SK-N-SH treated with all-trans-retinoic acid at 6 μM for 48 hours (cell line): ENCODE data around the gene DPP6.
A peak's percentile ranks its signal among the peaks of the same experiment; 100 is the strongest.
"Not testable (repeated sequence)": the region's sequence is repeated elsewhere in the genome, so short reads cannot be mapped to it uniquely, and the experiment has no call there.

ENCODE experiments used
- ATAC-seq: fragments of 200-7000 bp; cut with Tn5 transposase; 3 replicates; pipeline ENCODE4 v1.9.1; 2020; ENCODE audit warnings: mild to moderate bottlenecking, moderate library complexity
- BACH2 ChIP-seq: fragments of 250-450 bp; sonication (Bioruptor Pico); IDR thresholded peaks from 2 replicates; pipeline ENCODE4 v1.9.0; 2021; ENCODE audit warnings: mild to moderate bottlenecking, borderline replicate concordance
- CSDC2 ChIP-seq: fragments of 250-450 bp; sonication (Bioruptor Pico); IDR thresholded peaks from 2 replicates; pipeline ENCODE4 v1.5.0; 2020; ENCODE audit warnings: mild to moderate bottlenecking, moderate library complexity
- ESRRG ChIP-seq: fragments of 250-450 bp; sonication (Bioruptor Pico); IDR thresholded peaks from 2 replicates; pipeline ENCODE4 v1.6.1; 2021; ENCODE audit warnings: mild to moderate bottlenecking
- ISL1 ChIP-seq: fragments of 250-450 bp; sonication (Bioruptor Pico); IDR thresholded peaks from 2 replicates; pipeline ENCODE4 v2.1.2; 2022; ENCODE audit warnings: mild to moderate bottlenecking, moderate library complexity
- OSR1 ChIP-seq: fragments of 250-450 bp; sonication (Bioruptor Pico); IDR thresholded peaks from 2 replicates; pipeline ENCODE4 v1.8.0; 2022; ENCODE audit warnings: moderate library complexity, mild to moderate bottlenecking, inconsistent platforms
- SNAI2 ChIP-seq: fragments of 250-450 bp; sonication (Bioruptor Pico); IDR thresholded peaks from 2 replicates; pipeline ENCODE4 v1.5.0; 2020; ENCODE audit warnings: mild to moderate bottlenecking, moderate library complexity
- TCF4 ChIP-seq: fragments of 250-450 bp; sonication (Bioruptor Pico); IDR thresholded peaks from 2 replicates; pipeline ENCODE4 v1.8.0; 2021; ENCODE audit warnings: mild to moderate bottlenecking, moderate library complexity, borderline replicate concordance
- ZC3H10 ChIP-seq: fragments of 250-450 bp; sonication (Bioruptor Pico); IDR thresholded peaks from 2 replicates; pipeline ENCODE4 v1.5.1; 2021; ENCODE audit warnings: mild to moderate bottlenecking, moderate library complexity
- ZFP3 ChIP-seq: fragments of 250-450 bp; sonication (Bioruptor Pico); IDR thresholded peaks from 2 replicates; pipeline ENCODE4 v1.5.0; 2020; ENCODE audit warnings: mild to moderate bottlenecking, moderate library complexity
- ZFP30 ChIP-seq: fragments of 450-650 bp; formaldehyde crosslinking; IDR thresholded peaks from 2 replicates; pipeline ENCODE4 v1.5.0; 2022; ENCODE audit warnings: mild to moderate bottlenecking, moderate library complexity
- ZNF8 ChIP-seq: fragments of 450-650 bp; formaldehyde crosslinking; IDR thresholded peaks from 2 replicates; pipeline ENCODE4 v1.5.0; 2020; ENCODE audit warnings: mild to moderate bottlenecking, moderate library complexity
- TF ChIP-seq, protein P1 (sequence below): fragments of 250-450 bp; sonication (Bioruptor Pico); IDR thresholded peaks from 2 replicates; pipeline ENCODE4 v1.5.0; 2020; ENCODE audit warnings: mild to moderate bottlenecking, moderate library complexity
- TF ChIP-seq, protein P2 (sequence below): fragments of 250-450 bp; sonication (Bioruptor Pico); IDR thresholded peaks from 2 replicates; pipeline ENCODE4 v1.5.1; 2020; ENCODE audit warnings: low read depth, mild to moderate bottlenecking, moderate library complexity
- TF ChIP-seq, protein P3 (sequence below): fragments of 250-450 bp; sonication (Bioruptor Pico); IDR thresholded peaks from 2 replicates; pipeline ENCODE4 v1.5.1; 2021; ENCODE audit warnings: mild to moderate bottlenecking, moderate library complexity
- TF ChIP-seq, protein P4 (sequence below): fragments of 250-450 bp; sonication (Bioruptor Pico); IDR thresholded peaks from 2 replicates; pipeline ENCODE4 v1.8.0; 2021; ENCODE audit warnings: low read depth, mild to moderate bottlenecking, moderate library complexity, borderline replicate concordance

Gene DPP6

DNA sequence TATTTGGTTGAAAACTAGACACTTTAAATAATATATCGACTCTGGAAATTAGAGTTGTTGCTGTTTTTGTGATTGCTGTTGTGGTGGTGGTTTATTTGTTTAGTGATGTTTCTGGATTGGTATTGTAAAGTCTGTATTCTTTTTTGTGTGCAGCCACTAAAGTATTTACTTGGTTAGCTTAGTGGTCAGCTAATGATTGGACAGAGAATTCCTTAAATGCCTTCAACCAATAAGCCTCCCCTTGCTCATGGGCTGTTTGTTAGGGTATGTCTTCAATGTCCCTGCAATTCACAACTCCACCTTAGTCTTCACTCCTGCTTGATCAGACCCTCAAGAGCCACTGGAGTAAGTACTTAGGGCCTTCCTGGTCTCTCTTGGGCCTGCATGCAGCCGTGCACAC is 879.7 kb downstream of the DPP6 start:
- no peak for ATAC-seq
- TF ChIP-seq, protein P1, sequence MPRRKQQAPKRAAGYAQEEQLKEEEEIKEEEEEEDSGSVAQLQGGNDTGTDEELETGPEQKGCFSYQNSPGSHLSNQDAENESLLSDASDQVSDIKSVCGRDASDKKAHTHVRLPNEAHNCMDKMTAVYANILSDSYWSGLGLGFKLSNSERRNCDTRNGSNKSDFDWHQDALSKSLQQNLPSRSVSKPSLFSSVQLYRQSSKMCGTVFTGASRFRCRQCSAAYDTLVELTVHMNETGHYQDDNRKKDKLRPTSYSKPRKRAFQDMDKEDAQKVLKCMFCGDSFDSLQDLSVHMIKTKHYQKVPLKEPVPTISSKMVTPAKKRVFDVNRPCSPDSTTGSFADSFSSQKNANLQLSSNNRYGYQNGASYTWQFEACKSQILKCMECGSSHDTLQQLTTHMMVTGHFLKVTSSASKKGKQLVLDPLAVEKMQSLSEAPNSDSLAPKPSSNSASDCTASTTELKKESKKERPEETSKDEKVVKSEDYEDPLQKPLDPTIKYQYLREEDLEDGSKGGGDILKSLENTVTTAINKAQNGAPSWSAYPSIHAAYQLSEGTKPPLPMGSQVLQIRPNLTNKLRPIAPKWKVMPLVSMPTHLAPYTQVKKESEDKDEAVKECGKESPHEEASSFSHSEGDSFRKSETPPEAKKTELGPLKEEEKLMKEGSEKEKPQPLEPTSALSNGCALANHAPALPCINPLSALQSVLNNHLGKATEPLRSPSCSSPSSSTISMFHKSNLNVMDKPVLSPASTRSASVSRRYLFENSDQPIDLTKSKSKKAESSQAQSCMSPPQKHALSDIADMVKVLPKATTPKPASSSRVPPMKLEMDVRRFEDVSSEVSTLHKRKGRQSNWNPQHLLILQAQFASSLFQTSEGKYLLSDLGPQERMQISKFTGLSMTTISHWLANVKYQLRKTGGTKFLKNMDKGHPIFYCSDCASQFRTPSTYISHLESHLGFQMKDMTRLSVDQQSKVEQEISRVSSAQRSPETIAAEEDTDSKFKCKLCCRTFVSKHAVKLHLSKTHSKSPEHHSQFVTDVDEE (CRISPR knock-in tag): no peak
- TF ChIP-seq ZC3H10 (CRISPR knock-in tag) (no peak), ZFP3 (no peak), TCF4 (CRISPR knock-in tag) (no peak), ZNF8 (CRISPR knock-in tag) (no peak), CSDC2 (CRISPR knock-in tag) (no peak), SNAI2 (CRISPR knock-in tag) (no peak), ESRRG (CRISPR knock-in tag) (no peak)
- TF ChIP-seq, protein P2, sequence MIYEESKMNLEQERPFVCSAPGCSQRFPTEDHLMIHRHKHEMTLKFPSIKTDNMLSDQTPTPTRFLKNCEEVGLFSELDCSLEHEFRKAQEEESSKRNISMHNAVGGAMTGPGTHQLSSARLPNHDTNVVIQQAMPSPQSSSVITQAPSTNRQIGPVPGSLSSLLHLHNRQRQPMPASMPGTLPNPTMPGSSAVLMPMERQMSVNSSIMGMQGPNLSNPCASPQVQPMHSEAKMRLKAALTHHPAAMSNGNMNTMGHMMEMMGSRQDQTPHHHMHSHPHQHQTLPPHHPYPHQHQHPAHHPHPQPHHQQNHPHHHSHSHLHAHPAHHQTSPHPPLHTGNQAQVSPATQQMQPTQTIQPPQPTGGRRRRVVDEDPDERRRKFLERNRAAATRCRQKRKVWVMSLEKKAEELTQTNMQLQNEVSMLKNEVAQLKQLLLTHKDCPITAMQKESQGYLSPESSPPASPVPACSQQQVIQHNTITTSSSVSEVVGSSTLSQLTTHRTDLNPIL: no peak

DNA sequence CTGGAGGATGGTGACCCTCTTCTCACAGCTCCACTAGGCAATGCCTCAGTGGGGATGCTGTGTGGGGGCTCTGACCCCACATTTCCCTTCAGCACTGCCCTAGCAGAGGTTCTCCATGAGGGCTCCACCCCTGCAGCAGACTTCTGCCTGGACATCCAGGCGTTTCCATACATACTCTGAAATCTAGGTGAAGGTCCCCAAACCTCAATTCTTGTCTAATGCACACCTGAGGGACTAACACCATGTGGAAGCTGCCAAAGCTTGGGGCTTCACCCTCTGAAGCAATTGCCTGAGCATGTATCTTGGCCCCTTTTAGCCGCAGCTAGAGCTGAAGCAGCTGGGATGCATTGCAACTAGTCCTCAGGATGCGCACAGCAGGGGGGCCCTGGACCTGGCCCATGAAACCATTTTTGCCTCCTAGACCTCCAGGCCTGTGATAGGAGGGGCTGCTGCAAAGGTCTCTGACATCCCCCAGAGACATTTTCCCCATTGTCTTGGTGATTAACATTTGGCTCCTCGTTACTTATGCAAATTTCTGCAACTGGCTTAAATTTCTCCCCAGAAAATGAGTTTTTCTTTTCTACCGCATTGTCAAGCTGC is 882.3 kb downstream of the DPP6 start:
- ATAC-seq: not testable (repeated sequence)

DNA sequence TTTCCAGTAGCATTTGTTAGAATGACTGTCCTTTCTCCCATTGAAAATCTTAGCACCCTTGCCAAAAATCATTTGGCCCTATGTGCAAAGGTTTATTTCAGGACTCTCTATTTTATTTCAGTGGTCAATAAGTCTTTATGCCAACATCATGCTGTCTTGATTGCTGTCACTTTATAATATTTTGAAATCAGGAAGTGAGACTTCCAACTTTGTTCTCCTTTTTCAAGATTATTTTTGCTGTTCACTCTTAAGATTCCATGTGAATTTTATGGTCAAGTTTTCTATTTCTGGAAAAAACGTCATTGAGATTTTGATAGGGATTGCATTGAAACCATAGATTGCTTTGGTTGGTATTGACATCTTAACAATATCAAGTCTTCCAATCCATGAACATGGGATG is 885.6 kb downstream of the DPP6 start:
- ATAC-seq: no peak

DNA sequence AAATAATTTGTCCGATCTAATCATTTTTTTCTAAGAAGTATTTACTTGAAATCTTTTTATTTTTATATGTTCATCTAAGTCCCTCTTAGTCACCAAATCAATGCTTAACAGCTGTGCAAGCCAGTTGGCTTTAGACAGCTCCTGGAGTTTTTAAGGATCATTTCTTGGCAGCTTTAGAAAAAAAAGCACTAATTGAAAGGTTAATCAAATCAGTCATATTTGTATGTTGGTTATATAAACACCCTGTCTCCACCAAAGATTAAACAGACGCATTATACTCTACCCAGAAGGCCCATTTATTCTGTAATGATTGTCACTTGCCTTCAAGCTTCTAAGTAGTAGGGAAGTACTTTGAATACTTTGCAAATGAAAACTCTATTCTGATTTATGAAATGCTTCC is 890.5 kb downstream of the DPP6 start:
- no peak for ATAC-seq
- peak; percentile 93 for TF ChIP-seq ISL1 (CRISPR knock-in tag)
- TF ChIP-seq SNAI2 (CRISPR knock-in tag): peak; percentile 89; the same call in 1 of the 2 replicates
- no peak for TF ChIP-seq OSR1
- TF ChIP-seq, protein P2: peak; percentile 74; the same call in 1 of the 2 replicates
- peak; percentile 90 for TF ChIP-seq TCF4 (CRISPR knock-in tag)
- TF ChIP-seq ESRRG (CRISPR knock-in tag): peak; percentile 81
- no peak for TF ChIP-seq ZNF8 (CRISPR knock-in tag)
- TF ChIP-seq ZFP30: 0 out of 2 replicates have a peak, but pooled peaks have one; percentile 33
- TF ChIP-seq, protein P1 (CRISPR knock-in tag): peak; percentile 94
- TF ChIP-seq, protein P3, sequence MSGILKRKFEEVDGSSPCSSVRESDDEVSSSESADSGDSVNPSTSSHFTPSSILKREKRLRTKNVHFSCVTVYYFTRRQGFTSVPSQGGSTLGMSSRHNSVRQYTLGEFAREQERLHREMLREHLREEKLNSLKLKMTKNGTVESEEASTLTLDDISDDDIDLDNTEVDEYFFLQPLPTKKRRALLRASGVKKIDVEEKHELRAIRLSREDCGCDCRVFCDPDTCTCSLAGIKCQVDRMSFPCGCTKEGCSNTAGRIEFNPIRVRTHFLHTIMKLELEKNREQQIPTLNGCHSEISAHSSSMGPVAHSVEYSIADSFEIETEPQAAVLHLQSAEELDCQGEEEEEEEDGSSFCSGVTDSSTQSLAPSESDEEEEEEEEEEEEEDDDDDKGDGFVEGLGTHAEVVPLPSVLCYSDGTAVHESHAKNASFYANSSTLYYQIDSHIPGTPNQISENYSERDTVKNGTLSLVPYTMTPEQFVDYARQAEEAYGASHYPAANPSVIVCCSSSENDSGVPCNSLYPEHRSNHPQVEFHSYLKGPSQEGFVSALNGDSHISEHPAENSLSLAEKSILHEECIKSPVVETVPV (CRISPR knock-in tag): peak; percentile 82; the same call in 1 of the 2 replicates
- TF ChIP-seq BACH2 (CRISPR knock-in tag): no peak
- TF ChIP-seq, all 23 proteins: peak for 8

More for the DNA sequence above, 885.6 kb downstream of the DPP6 start:
- TF ChIP-seq, protein P4, sequence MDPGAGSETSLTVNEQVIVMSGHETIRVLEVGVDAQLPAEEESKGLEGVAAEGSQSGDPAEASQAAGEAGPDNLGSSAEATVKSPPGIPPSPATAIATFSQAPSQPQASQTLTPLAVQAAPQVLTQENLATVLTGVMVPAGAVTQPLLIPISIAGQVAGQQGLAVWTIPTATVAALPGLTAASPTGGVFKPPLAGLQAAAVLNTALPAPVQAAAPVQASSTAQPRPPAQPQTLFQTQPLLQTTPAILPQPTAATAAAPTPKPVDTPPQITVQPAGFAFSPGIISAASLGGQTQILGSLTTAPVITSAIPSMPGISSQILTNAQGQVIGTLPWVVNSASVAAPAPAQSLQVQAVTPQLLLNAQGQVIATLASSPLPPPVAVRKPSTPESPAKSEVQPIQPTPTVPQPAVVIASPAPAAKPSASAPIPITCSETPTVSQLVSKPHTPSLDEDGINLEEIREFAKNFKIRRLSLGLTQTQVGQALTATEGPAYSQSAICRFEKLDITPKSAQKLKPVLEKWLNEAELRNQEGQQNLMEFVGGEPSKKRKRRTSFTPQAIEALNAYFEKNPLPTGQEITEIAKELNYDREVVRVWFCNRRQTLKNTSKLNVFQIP (CRISPR knock-in tag): no peak
- TF ChIP-seq BACH2 (CRISPR knock-in tag): no peak
- no peak for TF ChIP-seq ZFP3
- TF ChIP-seq ZNF8 (CRISPR knock-in tag): no peak
